HFFc6 (cell line): ENCODE data around the gene ZNF25. TPM values are rescaled to one million over a fixed set of nuclear protein-coding genes. Genes with fewer than 3 reads are reported as not detected.
"Not testable (repeated sequence)": the region's sequence is repeated elsewhere in the genome, so short reads cannot be mapped to it uniquely, and the experiment has no call there.

Experiments
- DNase-seq: peaks from one replicate; pipeline ENCODE4 v3.0.0-alpha.2; 2018
- H3K27ac Mint-ChIP-seq: 2 replicates; pipeline ENCODE4 v1.8.0; 2020; ENCODE audit warnings: mild to moderate bottlenecking, mixed read lengths
- H3K27me3 Mint-ChIP-seq: 2 replicates; pipeline ENCODE4 v1.8.0; 2021; ENCODE audit warnings: mild to moderate bottlenecking, moderate library complexity, mixed read lengths; ENCODE audit not compliant: insufficient read depth
- H3K36me3 Mint-ChIP-seq: 2 replicates; pipeline ENCODE4 v1.8.0; 2021; ENCODE audit warnings: low read depth, mixed read lengths
- H3K4me1 Mint-ChIP-seq: 2 replicates; pipeline ENCODE4 v1.8.0; 2020; ENCODE audit warnings: low read depth, mixed read lengths
- H3K4me3 Mint-ChIP-seq: 2 replicates; pipeline ENCODE4 v1.8.0; 2020; ENCODE audit warnings: mild to moderate bottlenecking, moderate library complexity, mixed read lengths
- H3K9me3 Mint-ChIP-seq: 2 replicates; pipeline ENCODE4 v1.8.0; 2020; ENCODE audit warnings: mild to moderate bottlenecking, mixed read lengths
- CTCF ChIP-seq: fragments of 200-600 bp; sonication (generic); IDR thresholded peaks from 2 replicates; pipeline ENCODE4 v1.5.0; 2021; ENCODE audit warnings: antibody characterized with exemption, mild to moderate bottlenecking
- total RNA-seq, 6 experiments: library from RNA; stranded (reverse); fragmentation: NEBNext Ultra II Directional; extraction: Animal tissue kit (Norgen Biotek cat#: 25700); gene quantifications; 2 replicates in 1 of 6; 3 replicates in 5 of 6; pipeline ENCODE4 v1.2.3, GENCODE V29; 2021

ZNF25 gene
- total RNA-seq, 6 experiments from 2014 or later: 6.2 to 7.2 (median 6.9) TPM

DNA sequence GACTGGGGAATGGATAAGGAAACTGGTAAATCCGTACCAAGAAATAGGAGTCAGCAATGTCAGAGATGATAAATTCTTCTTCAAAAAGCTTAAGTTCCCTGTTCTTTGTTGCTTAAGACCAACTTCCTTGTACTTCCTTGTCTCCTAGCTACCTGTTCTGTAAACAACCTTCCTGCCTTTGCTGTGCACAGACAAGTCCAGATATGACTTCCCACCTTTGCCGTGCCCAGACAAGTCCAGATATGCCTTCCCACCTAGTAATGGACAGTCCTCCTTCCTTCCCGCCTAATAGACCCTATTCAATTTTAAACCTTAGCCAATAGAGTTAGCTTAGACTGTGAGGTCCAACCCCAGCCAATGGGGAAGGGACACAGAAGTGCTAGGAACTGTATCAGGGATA is 31.5 kb upstream of the ZNF25 start:
- TF ChIP-seq CTCF: no peak
- DNase-seq: no peak
- no peaks in the 10 kb centered on the region for H3K36me3 Mint-ChIP-seq
- no peaks in the 10 kb centered on the region for H3K9me3 Mint-ChIP-seq
- peaks cover 3% of the 10 kb centered on the region; the same call in 1 of the 2 replicates for H3K27me3 Mint-ChIP-seq
- H3K27ac Mint-ChIP-seq: no peak overlapping the region
- peaks cover 18% of the 10 kb centered on the region for H3K4me1 Mint-ChIP-seq
- H3K4me3 Mint-ChIP-seq: no peak overlapping the region

GRCh38 chr10:38007551-38007950 is 31.1 kb upstream of the ZNF25 start:
- Mint-ChIP-seq H3K9me3 (no peaks in the 10 kb centered on the region), H3K4me1 (peaks cover 18% of the 10 kb centered on the region)

GRCh38 chr10:38003588-38003987 is 27.1 kb upstream of the ZNF25 start:
- Mint-ChIP-seq H3K27ac (no peak overlapping the region), H3K4me1 (no peaks in the 10 kb centered on the region), H3K27me3 (peaks cover 3% of the 10 kb centered on the region; the same call in 1 of the 2 replicates), H3K9me3 (no peaks in the 10 kb centered on the region), H3K36me3 (no peaks in the 10 kb centered on the region), H3K4me3 (no peak overlapping the region)
- no peak for TF ChIP-seq CTCF
- no peak for DNase-seq

More at GRCh38 chr10:38007551-38007950, 31.1 kb upstream of the ZNF25 start:
- Mint-ChIP-seq H3K27ac (no peak overlapping the region), H3K27me3 (peaks cover 3% of the 10 kb centered on the region; the same call in 1 of the 2 replicates), H3K36me3 (no peaks in the 10 kb centered on the region), H3K4me3 (no peak overlapping the region)
- no peak for TF ChIP-seq CTCF
- no peak for DNase-seq

DNA sequence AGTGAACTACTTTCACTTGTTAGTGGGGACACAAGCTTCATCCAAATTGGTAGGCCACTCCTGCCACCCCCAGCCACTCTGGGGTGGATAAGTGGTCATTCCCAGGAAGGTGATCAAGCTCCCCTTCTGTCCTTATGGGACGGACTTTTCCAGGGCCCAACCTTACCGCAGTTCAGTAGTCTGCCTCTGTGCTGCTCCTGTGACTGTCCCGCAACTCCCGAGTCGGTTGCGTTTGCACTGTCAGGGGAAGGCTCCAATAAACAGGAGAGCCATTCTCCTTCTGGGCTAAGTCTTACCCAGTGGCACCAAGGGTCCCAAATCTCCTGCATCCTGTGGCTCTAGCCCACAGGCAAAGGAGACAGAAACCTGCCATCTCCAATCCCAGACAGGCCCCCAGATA is 26.6 kb upstream of the ZNF25 start:
- H3K36me3 Mint-ChIP-seq: no peaks in the 10 kb centered on the region
- no peaks in the 10 kb centered on the region for H3K9me3 Mint-ChIP-seq
- no peak for TF ChIP-seq CTCF
- no peak overlapping the region for H3K27ac Mint-ChIP-seq
- no peak for DNase-seq
- no peaks in the 10 kb centered on the region for H3K4me1 Mint-ChIP-seq
- H3K27me3 Mint-ChIP-seq: peaks cover 3% of the 10 kb centered on the region; the same call in 1 of the 2 replicates
- no peak overlapping the region for H3K4me3 Mint-ChIP-seq

GRCh38 chr10:38000474-38000873 is 24.0 kb upstream of the ZNF25 start:
- H3K27me3 Mint-ChIP-seq, DNase-seq, H3K4me1 Mint-ChIP-seq, H3K4me3 Mint-ChIP-seq, H3K9me3 Mint-ChIP-seq, H3K27ac Mint-ChIP-seq, H3K36me3 Mint-ChIP-seq: not testable (repeated sequence)

DNA sequence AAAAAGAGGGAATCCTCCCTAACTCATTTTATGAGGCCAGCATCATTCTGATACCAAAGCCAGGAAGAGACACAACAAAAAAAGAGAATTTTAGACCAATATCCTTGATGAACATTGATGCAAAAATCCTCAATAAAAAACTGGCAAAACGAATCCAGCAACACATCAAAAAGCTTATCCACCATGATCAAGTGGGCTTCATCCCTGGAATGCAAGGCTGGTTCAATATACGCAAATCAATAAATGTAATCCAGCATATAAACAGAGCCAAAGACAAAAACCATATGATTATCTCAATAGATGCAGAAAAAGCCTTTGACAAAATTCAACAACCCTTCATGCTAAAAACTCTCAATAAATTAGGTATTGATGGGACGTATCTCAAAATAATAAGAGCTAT is 22.5 kb upstream of the ZNF25 start:
- not testable (repeated sequence) for H3K27me3 Mint-ChIP-seq, H3K27ac Mint-ChIP-seq, H3K4me3 Mint-ChIP-seq, H3K4me1 Mint-ChIP-seq, H3K36me3 Mint-ChIP-seq, H3K9me3 Mint-ChIP-seq, DNase-seq

- Mint-ChIP-seq H3K4me3 (no peak overlapping the region), H3K4me1 (no peaks in the 10 kb centered on the region), H3K9me3 (no peaks in the 10 kb centered on the region), H3K27me3 (no peaks in the 10 kb centered on the region; the same call in 1 of the 2 replicates), H3K36me3 (no peaks in the 10 kb centered on the region), H3K27ac (no peak overlapping the region)
- peak; percentile 41; the same call in 1 of the 2 replicates for TF ChIP-seq CTCF
- no peak for DNase-seq
Measured at GRCh38 chr10:37992083-37992482, 15.6 kb upstream of the ZNF25 start.
